Thyroid gland (tissue), 4 donors: ENCODE measurements around the gene ZSWIM6. TPM values are rescaled to one million over a fixed set of nuclear protein-coding genes. Genes with fewer than 3 reads are reported as not detected.

Source experiments
- DNase-seq, 2 donors: peaks; one replicate each; pipeline ENCODE4 v3.0.0-alpha.2; 2019
- H3K27ac ChIP-seq, 3 donors: fragments of 200-600 bp; sonication (generic); 1 replicate in 2 of 3; 2 replicates in 1 of 3; pipeline ENCODE4 v1.5.1; 2016 to 2019; ENCODE audit warnings: mild to moderate bottlenecking in 1 of 3, moderate library complexity in 1 of 3
- H3K27me3 ChIP-seq: fragments of 200-600 bp; sonication (generic); one replicate; pipeline ENCODE4 v1.5.1; 2019
- H3K36me3 ChIP-seq, 2 donors: fragments of 200-600 bp; sonication (generic); one replicate each; pipeline ENCODE4 v1.5.1; 2016 to 2019
- H3K4me1 ChIP-seq, 2 donors: fragments of 200-600 bp; sonication (generic); one replicate each; pipeline ENCODE4 v1.5.1; 2017 to 2019
- H3K4me3 ChIP-seq, 3 donors: fragments of 200-600 bp; sonication (generic); replicated peaks in 1 of 3; 1 replicate in 2 of 3; 2 replicates in 1 of 3; pipeline ENCODE4 v1.5.1; 2016; ENCODE audit warnings: mild to moderate bottlenecking in 1 of 3
- H3K9me3 ChIP-seq: fragments of 200-600 bp; sonication (generic); one replicate; pipeline ENCODE4 v1.5.1; 2017
- POLR2A ChIP-seq, 2 donors: fragments of 450-650 bp; IDR thresholded peaks; one replicate each; pipeline ENCODE4 v1.6.1; 2017; ENCODE audit warnings: antibody characterized with exemption in 2 of 2, mild to moderate bottlenecking in 2 of 2, moderate library complexity in 1 of 2
- WGBS, 2 donors: methylation state at CpG; one replicate each; pipeline ENCODE4 v1.1.5; 2017; 5-methylcytosine and 5-hydroxymethylcytosine counted together
- intact Hi-C: fragments of 100-400 bp; cut with DNase I; formaldehyde crosslinking; loops from one replicate; pipeline ENCODE4 v1.15.1; 2023
- total RNA-seq, 4 donors: library from RNA; depleted of rRNA; stranded (reverse); fragments of >200 nt; gene quantifications; one replicate each; pipeline ENCODE4 v1.2.3, GENCODE V29; 2016
- TF ChIP-seq, protein P1 (sequence below), 6 experiments: fragments of 200-600 bp in 3 of 6; fragments of 450-650 bp in 3 of 6; sonication (generic) in 3 of 6; IDR thresholded peaks; one replicate each; pipeline ENCODE4 v1.5.1; 2016 to 2019; ENCODE audit warnings: antibody characterized with exemption in 6 of 6, mild to moderate bottlenecking in 2 of 6, inconsistent platforms in 1 of 6, moderate library complexity in 1 of 6

ZSWIM6 gene
- total RNA-seq, 4 donors from 2014 or later, result 11.8 to 20.1 (median 14.5) TPM

DNA sequence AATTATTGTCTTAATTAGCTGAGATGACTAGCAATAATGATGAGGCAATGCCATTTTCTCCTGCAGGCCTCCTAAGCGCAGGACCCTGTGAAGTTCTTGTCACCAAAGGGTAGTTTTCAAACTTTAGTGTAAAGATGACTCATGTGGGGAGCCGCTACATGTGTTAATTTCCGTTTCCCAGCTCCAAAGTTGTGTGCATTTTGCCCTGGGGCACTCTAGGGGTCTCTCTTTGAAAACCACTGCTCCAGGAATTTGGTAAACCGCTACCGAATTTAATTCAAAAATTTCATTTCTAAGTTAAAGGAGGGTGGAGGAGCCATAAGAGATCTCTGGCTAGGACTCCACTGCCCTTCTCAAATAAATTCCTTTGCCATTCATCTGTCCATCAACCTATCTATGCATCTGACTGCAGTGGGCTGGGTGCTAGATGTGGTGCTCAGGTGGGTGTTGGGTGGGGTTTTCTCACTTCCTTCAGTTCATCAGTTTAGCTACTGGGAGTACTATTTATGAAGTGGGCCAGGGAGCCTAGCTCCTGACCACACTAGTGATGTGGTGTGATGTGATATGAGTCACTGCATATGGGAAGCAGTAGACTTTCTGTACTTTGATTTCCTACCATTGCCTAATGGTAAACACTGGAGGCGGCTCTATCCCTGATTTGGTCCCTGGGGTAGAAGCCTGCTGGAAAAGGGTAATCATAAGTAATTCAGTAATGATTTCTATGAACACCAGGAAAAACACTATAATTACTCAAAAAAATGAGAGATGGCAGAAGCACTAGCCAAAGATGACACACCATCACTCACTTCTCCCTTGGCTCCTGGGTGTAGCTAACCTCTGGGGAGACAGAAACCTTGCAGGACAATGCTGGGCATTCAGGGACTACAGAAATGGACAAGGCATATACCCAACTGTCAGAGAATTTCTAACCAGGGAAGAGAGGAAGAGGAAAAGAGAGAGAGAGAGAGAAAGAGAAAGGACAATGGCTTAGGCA lies 4.0 kb upstream of the ZSWIM6 start:
- TF ChIP-seq POLR2A (IDR thresholded peaks at IDR 0.05), result no peak
- TF ChIP-seq, protein P1, sequence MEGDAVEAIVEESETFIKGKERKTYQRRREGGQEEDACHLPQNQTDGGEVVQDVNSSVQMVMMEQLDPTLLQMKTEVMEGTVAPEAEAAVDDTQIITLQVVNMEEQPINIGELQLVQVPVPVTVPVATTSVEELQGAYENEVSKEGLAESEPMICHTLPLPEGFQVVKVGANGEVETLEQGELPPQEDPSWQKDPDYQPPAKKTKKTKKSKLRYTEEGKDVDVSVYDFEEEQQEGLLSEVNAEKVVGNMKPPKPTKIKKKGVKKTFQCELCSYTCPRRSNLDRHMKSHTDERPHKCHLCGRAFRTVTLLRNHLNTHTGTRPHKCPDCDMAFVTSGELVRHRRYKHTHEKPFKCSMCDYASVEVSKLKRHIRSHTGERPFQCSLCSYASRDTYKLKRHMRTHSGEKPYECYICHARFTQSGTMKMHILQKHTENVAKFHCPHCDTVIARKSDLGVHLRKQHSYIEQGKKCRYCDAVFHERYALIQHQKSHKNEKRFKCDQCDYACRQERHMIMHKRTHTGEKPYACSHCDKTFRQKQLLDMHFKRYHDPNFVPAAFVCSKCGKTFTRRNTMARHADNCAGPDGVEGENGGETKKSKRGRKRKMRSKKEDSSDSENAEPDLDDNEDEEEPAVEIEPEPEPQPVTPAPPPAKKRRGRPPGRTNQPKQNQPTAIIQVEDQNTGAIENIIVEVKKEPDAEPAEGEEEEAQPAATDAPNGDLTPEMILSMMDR (IDR thresholded peaks at IDR 0.05), result no peak
- no peaks in the 10 kb centered on the region for H3K27me3 ChIP-seq
- no peak for DNase-seq
- H3K4me3 ChIP-seq, result no peak overlapping the region
- 85 to 90% methylated on average over 6 of the region's 6 CpGs for WGBS, 2 donors
- H3K4me1 ChIP-seq, result peaks cover 9 to 30% of the 10 kb centered on the region in 2 donors
- H3K9me3 ChIP-seq, result no peaks in the 10 kb centered on the region
- H3K36me3 ChIP-seq, result no peaks in the 10 kb centered on the region
- H3K27ac ChIP-seq, result no peak overlapping the region
- intact Hi-C loops, result no loop called here

DNA sequence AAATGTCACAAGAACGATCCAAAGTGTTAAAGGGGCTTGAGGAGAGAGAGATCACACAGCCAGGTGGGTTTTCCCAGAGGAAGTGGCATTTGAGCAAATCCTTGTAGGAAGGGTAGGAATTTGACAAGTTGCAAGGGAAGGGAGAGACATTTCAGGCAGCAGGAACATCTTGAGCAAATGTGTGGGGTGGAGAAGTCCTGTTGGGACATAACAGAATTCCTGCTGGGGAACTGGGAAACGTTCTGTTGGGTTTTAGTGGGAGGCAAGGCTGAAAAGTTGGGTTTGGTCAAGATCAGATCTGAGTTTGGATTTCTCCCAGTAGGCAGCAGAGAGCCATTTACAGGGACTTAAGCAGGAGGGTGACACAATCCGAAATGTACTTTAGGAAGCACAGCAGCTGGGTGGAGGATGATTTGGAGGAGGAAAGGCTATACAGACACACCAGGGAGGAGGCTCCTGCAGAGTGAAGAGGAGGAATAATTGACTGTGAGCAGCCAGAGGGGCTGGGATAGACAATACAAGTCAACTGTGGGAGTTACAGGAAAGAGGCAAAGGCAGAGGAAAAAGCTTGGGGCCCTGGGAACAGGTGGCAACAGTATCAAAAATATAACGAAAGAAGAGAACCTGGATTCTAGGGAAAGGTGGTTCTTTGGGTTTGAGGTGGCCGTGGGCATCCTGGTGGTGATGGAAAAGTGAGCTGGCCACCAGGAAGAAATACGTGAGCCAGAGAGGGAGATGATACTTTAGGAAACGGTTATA lies 3.1 kb upstream of the ZSWIM6 start:
- intact Hi-C loops, result no loop called here
- no peaks in the 10 kb centered on the region for H3K36me3 ChIP-seq
- H3K27me3 ChIP-seq, result no peaks in the 10 kb centered on the region
- H3K27ac ChIP-seq, result no peak overlapping the region
- 79 to 80% methylated on average over 7 of the region's 7 CpGs for WGBS, 2 donors
- H3K4me3 ChIP-seq, result no peak overlapping the region
- H3K9me3 ChIP-seq, result no peaks in the 10 kb centered on the region
- no peak for DNase-seq
- TF ChIP-seq POLR2A (IDR thresholded peaks at IDR 0.05), result no peak
- TF ChIP-seq, protein P1 (IDR thresholded peaks at IDR 0.05), result no peak
- H3K4me1 ChIP-seq, result peaks cover under 1 to 22% of the 10 kb centered on the region in 2 donors

DNA sequence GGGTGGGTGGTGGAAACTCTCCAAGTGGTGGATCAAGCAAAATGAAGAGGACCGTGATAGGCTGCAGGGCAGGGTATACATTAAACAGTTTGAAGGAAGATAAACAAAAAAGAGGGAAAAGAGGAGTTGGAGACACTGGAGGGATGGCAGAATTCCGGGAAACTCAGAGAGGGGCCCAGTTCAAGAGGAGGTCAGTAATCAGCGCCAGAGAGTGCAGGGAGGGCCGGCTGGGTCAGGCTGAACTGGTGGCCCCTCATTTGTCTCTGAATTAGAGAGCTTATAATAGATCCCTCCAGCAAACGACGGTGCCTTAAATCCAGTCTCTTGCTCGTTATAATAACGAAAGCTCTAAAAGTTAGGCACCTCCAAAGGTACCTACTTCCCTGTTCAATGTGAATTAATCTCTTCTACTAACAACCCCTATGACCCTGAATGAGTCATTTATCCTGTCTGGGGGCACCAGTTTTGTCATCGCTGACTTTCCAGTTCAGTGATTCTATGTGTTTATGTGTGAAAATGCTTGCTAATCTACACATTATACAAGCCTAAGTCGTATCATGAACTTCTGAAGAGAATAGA lies 2.4 kb upstream of the ZSWIM6 start:
- Histone ChIP-seq H3K27ac (peak overlapping the region in 1 of 3 donors; percentile 97), H3K4me1 (peaks cover 0 to 23% of the 10 kb centered on the region in 2 donors), H3K27me3 (no peaks in the 10 kb centered on the region), H3K4me3 (no peak overlapping the region), H3K9me3 (no peaks in the 10 kb centered on the region), H3K36me3 (no peaks in the 10 kb centered on the region)
- DNase-seq, result no peak
- WGBS, 2 donors, result 71 to 76% methylated on average over 10 of the region's 10 CpGs
- TF ChIP-seq POLR2A (IDR thresholded peaks at IDR 0.05), result no peak
- TF ChIP-seq, protein P1 (IDR thresholded peaks at IDR 0.05), result no peak
- intact Hi-C loops, result loop anchor here (5.0 to 10.0 kb wide), 3 partner anchors 78 to 325 kb away; no protein-coding TSS in a partner anchor

DNA sequence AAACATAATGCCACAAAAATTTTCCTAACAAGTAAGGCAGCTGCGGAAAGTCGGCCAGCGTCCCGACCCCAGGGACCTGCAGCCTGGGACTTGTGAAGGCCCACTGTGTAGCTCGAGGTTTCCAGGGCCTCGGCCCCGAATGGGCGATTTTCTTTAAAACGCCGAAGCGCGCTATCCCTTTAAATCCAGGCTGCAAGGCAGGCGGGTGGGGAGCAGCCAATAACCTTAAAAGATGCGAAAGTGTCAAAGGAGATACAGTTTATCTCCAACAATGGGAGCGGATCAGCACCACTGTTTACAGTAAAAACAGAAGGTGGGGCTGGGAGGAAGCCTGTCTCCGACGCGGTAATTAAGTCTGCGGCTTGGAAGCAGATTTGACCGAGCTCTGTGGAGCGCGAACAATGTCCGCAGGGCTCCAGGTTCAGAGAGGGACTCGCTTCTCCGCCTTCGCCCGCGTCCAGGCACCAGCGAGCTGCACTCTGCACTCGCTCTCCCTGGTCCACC lies 1.7 kb upstream of the ZSWIM6 start:
- H3K4me3 ChIP-seq, result peak overlapping the region; percentile 37 to 86 (median 51)
- peaks cover 0 to 27% of the 10 kb centered on the region in 2 donors for H3K4me1 ChIP-seq
- peak in 1 of 2 donors; percentile 28 for DNase-seq
- no peak for TF ChIP-seq POLR2A (IDR thresholded peaks at IDR 0.05)
- TF ChIP-seq, protein P1 (IDR thresholded peaks at IDR 0.05), result no peak
- intact Hi-C loops, result loop anchor here (5.0 to 10.0 kb wide), 3 partner anchors 77 to 324 kb away; no protein-coding TSS in a partner anchor
- no peaks in the 10 kb centered on the region for H3K9me3 ChIP-seq
- H3K27me3 ChIP-seq, result no peaks in the 10 kb centered on the region
- H3K36me3 ChIP-seq, result no peaks in the 10 kb centered on the region
- peak overlapping the region; percentile 86 to 97 (median 93) for H3K27ac ChIP-seq
- WGBS, 2 donors, result 4 to 5% methylated on average over 19 to 28 of the region's 30 CpGs
